ENCODE measurements around the gene UBASH3A.

DNA sequence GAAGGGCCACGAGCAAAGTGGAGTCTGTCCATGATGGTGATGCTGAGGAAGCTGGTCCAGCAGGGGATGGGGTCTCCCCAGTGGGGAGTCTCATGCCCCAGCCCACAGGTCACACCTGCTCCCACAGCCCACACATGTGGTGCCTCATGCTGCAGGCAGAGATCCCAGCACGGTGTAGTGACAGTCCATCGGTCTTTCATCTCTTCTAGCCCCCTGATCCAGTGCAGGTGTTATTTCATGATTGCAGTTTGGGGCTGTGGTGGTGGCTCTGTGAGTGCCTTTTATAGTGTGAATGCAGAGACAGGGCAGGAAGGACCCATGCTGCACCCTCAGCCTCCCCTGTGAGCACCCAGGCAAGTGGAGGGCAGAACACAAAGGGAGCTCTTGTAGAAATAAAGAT, 45.0 kb downstream of the UBASH3A start:
- TF ChIP-seq, protein P1, sequence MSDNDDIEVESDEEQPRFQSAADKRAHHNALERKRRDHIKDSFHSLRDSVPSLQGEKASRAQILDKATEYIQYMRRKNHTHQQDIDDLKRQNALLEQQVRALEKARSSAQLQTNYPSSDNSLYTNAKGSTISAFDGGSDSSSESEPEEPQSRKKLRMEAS (IDR thresholded peaks at IDR 0.05): no peak
- TF ChIP-seq RAD21 (IDR thresholded peaks at IDR 0.05; ENCODE audit: low read depth): no peak
- TF ChIP-seq, protein P2, sequence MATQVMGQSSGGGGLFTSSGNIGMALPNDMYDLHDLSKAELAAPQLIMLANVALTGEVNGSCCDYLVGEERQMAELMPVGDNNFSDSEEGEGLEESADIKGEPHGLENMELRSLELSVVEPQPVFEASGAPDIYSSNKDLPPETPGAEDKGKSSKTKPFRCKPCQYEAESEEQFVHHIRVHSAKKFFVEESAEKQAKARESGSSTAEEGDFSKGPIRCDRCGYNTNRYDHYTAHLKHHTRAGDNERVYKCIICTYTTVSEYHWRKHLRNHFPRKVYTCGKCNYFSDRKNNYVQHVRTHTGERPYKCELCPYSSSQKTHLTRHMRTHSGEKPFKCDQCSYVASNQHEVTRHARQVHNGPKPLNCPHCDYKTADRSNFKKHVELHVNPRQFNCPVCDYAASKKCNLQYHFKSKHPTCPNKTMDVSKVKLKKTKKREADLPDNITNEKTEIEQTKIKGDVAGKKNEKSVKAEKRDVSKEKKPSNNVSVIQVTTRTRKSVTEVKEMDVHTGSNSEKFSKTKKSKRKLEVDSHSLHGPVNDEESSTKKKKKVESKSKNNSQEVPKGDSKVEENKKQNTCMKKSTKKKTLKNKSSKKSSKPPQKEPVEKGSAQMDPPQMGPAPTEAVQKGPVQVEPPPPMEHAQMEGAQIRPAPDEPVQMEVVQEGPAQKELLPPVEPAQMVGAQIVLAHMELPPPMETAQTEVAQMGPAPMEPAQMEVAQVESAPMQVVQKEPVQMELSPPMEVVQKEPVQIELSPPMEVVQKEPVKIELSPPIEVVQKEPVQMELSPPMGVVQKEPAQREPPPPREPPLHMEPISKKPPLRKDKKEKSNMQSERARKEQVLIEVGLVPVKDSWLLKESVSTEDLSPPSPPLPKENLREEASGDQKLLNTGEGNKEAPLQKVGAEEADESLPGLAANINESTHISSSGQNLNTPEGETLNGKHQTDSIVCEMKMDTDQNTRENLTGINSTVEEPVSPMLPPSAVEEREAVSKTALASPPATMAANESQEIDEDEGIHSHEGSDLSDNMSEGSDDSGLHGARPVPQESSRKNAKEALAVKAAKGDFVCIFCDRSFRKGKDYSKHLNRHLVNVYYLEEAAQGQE (IDR thresholded peaks at IDR 0.05; ENCODE audit: low read depth): no peak
- TF ChIP-seq CEBPB (IDR thresholded peaks at IDR 0.05): no peak
- no peak for TF ChIP-seq EP300 (IDR thresholded peaks at IDR 0.05; ENCODE audit: borderline replicate concordance)
- no peak for TF ChIP-seq TEAD4 (IDR thresholded peaks at IDR 0.05)
- no peak for TF ChIP-seq NFIC (IDR thresholded peaks at IDR 0.05)
- no peak for TF ChIP-seq TAF1 (IDR thresholded peaks at IDR 0.05; ENCODE audit: low read depth)
- TF ChIP-seq FOXM1 (IDR thresholded peaks at IDR 0.05; ENCODE audit: borderline replicate concordance, low read depth): no peak
- TF ChIP-seq, protein P3, sequence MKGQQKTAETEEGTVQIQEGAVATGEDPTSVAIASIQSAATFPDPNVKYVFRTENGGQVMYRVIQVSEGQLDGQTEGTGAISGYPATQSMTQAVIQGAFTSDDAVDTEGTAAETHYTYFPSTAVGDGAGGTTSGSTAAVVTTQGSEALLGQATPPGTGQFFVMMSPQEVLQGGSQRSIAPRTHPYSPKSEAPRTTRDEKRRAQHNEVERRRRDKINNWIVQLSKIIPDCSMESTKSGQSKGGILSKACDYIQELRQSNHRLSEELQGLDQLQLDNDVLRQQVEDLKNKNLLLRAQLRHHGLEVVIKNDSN (IDR thresholded peaks at IDR 0.05): no peak
- no peak for TF ChIP-seq TCF12 (IDR thresholded peaks at IDR 0.05; ENCODE audit: low read depth)
- TF ChIP-seq EGR1 (IDR thresholded peaks at IDR 0.05): no peak
- TF ChIP-seq CREB1 (IDR thresholded peaks at IDR 0.05; ENCODE audit: low read depth): no peak
- TF ChIP-seq ZBTB7A (IDR thresholded peaks at IDR 0.05; ENCODE audit: low read depth): no peak
